GM12878 (cell line): ENCODE measurements around the gene NUDT5.

Experiments used
- CEBPB ChIP-seq, 2 experiments: fragments of 150-350 bp in 1 of 2; IDR thresholded peaks; 2 replicates each; pipeline ENCODE4 v1.6.1; 2012 to 2014; ENCODE audit warnings: low read depth in 2 of 2, low read length in 2 of 2, borderline replicate concordance in 1 of 2, inconsistent platforms in 1 of 2
- CHD2 ChIP-seq: IDR thresholded peaks from 2 replicates; pipeline ENCODE4 v1.6.1; 2011; ENCODE audit warnings: low read depth, low read length, improper control_type of control experiment, borderline replicate concordance
- EED ChIP-seq: sonication (generic); IDR thresholded peaks from 2 replicates; pipeline ENCODE4 v1.6.1; 2016; ENCODE audit warnings: antibody characterized with exemption, low read depth
- EP300 ChIP-seq, 2 experiments: fragments of 150-350 bp in 1 of 2; IDR thresholded peaks; 2 replicates each; pipeline ENCODE4 v1.6.1; 2011 to 2012; ENCODE audit warnings: low read depth in 2 of 2, low read length in 2 of 2, borderline replicate concordance in 1 of 2, improper control_type of control experiment in 1 of 2, inconsistent platforms in 1 of 2; ENCODE audit not compliant: control insufficient read depth in 1 of 2
- GABPA ChIP-seq: IDR thresholded peaks from 2 replicates; pipeline ENCODE4 v1.6.1; 2014; ENCODE audit warnings: antibody characterized with exemption, low read depth, mild to moderate bottlenecking, inconsistent platforms
- JUND ChIP-seq: IDR thresholded peaks from 2 replicates; pipeline ENCODE4 v1.6.1; 2012; ENCODE audit warnings: low read depth, mild to moderate bottlenecking, low read length, improper control_type of control experiment, moderate library complexity
- NBN ChIP-seq: fragments of 450-650 bp; IDR thresholded peaks from 2 replicates; pipeline ENCODE4 v1.6.1; 2016
- POLR2A ChIP-seq: IDR thresholded peaks from 2 replicates; pipeline ENCODE4 v1.6.1; 2011; ENCODE audit warnings: low read depth, mild to moderate bottlenecking, low read length
- SP1 ChIP-seq: IDR thresholded peaks from one replicate; pipeline ENCODE4 v1.6.1; 2011; ENCODE audit warnings: low read depth, low read length
- SRF ChIP-seq, 2 experiments: IDR thresholded peaks; 2 replicates each; pipeline ENCODE4 v1.6.1; 2011; ENCODE audit warnings: low read depth in 2 of 2, low read length in 2 of 2, mild to moderate bottlenecking in 1 of 2, moderate library complexity in 1 of 2
- ZSCAN29 ChIP-seq: fragments of 450-650 bp; IDR thresholded peaks from 2 replicates; pipeline ENCODE4 v1.6.1; 2017; ENCODE audit warnings: mild to moderate bottlenecking, moderate library complexity
- TF ChIP-seq, protein P1 (sequence below), 3 experiments: IDR thresholded peaks in 2 of 3; conservative IDR thresholded peaks in 1 of 3; 2 replicates each; pipeline ENCODE4 v1.5.1; 2011; ENCODE audit warnings: low read depth in 3 of 3, low read length in 3 of 3, mild to moderate bottlenecking in 3 of 3, control low read depth in 2 of 3, moderate library complexity in 2 of 3, inconsistent platforms in 1 of 3, mixed read lengths in 1 of 3; ENCODE audit not compliant: control insufficient read depth in 2 of 3, insufficient read depth in 1 of 3; ENCODE audit errors: extremely low read depth in 1 of 3

- TF ChIP-seq POLR2A (no peak), NBN (no peak), SRF (IDR thresholded peaks at IDR 0.05; ENCODE audit: low read depth in 2 of 2, low read length in 2 of 2) (no peak), EP300 (IDR thresholded peaks at IDR 0.05; ENCODE audit: borderline replicate concordance in 1 of 2, control insufficient read depth in 1 of 2, low read depth in 2 of 2, low read length in 2 of 2) (no peak), CEBPB (IDR thresholded peaks at IDR 0.05; ENCODE audit: borderline replicate concordance in 1 of 2, low read depth in 2 of 2, low read length in 2 of 2) (no peak), SP1 (no peak), EED (no peak), JUND (no peak), ZSCAN29 (no peak), GABPA (no peak), CHD2 (no peak)
- TF ChIP-seq, protein P1, sequence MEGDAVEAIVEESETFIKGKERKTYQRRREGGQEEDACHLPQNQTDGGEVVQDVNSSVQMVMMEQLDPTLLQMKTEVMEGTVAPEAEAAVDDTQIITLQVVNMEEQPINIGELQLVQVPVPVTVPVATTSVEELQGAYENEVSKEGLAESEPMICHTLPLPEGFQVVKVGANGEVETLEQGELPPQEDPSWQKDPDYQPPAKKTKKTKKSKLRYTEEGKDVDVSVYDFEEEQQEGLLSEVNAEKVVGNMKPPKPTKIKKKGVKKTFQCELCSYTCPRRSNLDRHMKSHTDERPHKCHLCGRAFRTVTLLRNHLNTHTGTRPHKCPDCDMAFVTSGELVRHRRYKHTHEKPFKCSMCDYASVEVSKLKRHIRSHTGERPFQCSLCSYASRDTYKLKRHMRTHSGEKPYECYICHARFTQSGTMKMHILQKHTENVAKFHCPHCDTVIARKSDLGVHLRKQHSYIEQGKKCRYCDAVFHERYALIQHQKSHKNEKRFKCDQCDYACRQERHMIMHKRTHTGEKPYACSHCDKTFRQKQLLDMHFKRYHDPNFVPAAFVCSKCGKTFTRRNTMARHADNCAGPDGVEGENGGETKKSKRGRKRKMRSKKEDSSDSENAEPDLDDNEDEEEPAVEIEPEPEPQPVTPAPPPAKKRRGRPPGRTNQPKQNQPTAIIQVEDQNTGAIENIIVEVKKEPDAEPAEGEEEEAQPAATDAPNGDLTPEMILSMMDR (IDR thresholded peaks at IDR 0.05 in 2 of 3, conservative IDR thresholded peaks at IDR 0.05 in 1 of 3; ENCODE audit: control insufficient read depth in 2 of 3, extremely low read depth in 1 of 3, insufficient read depth in 1 of 3, low read depth in 3 of 3, low read length in 3 of 3): no peak
Measured at GRCh38 chr10:12196531-12197211, 980 bp upstream of the NUDT5 start.
